GM21825 (cell line): ENCODE data around the gene MARS1.
"Not testable (repeated sequence)": the region's sequence is repeated elsewhere in the genome, so short reads cannot be mapped to it uniquely, and the experiment has no call there.

ENCODE experiments used
- ATAC-seq: cut with Tn5 transposase; IDR thresholded peaks from one replicate; pipeline ENCODE4 v1.9.1; 2021; ENCODE audit warnings: mild to moderate bottlenecking, moderate library complexity; ENCODE audit not compliant: unreplicated experiment

The MARS1 gene

DNA sequence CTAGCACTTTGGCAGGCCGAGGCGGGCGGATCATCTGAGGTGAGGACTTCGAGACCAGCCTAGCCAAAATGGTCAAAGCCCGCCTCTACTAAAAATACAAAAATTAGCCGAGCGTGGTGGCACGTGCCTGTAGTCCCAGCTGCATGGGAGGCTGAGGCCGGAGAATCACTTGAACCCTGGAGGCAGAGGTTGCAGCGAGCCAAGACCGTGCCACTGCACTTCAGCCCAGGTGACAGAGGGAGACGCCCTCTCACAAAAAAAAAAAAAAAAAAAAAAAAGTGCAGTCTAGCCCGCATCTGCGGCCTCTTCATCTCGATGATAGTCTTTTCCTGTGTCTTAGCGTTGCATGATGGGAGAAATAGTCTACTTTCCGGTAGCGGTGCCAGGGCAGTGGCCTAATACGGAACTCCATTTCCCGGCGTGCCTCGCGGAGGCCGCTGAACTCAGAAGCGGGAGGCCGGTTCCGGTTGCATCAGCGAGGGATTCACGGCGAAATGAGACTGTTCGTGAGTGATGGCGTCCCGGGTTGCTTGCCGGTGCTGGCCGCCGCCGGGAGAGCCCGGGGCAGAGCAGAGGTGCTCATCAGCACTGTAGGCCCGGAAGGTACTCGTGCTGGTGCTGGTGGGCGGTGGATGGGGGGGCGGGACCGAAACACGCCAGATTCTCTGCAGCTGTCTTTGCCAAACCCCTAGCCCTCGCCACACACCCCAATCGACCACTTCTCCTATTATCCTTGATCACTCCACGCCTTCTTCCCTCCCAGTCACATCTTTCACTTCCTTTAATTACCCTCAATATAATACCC, at the start of gene MARS1:
Gene MARS1 (plus strand): TSS at position 472 of the 805 bp plus-strand sequence. CDS start 23 bp downstream, at position 495.
- peak; percentile 96 for ATAC-seq

DNA sequence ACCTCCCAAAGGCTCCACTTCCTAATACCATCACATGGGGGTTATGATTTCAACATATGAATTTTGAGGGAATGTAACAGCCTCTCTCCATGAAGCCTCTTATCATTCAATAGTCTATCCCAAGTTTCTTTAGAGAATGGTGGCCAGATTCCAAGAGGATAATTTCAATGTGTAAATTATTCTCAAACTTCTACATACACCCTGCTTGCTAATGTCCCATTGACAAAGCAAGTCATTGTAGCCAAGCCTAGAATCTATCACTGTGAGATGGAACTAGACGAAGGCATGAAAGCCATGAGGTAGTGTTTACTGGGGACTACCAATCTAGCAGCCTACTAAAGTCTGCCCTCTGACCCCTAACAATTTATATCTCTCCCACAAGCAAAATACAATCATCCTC, 49.5 kb upstream of the MARS1 start:
- ATAC-seq = no peak

GRCh38 chr12:57439762-57440266, 48.1 kb upstream of the MARS1 start:
- no peak for ATAC-seq

DNA sequence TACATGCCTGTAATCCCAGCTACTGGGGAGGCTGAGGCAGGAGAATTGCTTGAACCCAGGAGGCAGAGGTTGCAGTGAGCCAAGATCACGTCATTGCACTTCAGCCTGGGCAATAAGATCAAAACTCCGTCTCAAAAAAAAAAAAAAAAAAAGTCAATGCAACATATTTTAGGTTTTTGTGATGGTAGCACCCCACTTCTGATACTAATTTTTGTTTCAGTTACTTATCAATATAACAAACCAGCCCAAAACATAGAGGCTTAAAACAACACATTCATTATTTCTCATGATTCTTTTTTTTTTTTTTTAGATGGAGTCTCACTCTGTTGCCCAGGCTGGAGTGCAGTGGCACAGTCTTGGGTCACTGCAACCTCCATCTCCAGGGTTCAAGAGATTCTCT, 46.5 kb upstream of the MARS1 start:
- not testable (repeated sequence) for ATAC-seq

GRCh38 chr12:57441846-57442427, 45.9 kb upstream of the MARS1 start:
- ATAC-seq = no peak

GRCh38 chr12:57444337-57444736, 43.5 kb upstream of the MARS1 start:
- ATAC-seq = not testable (repeated sequence)

GRCh38 chr12:57444744-57445143, 43.1 kb upstream of the MARS1 start:
- ATAC-seq = no peak

- ATAC-seq = no peak
Measured at GRCh38 chr12:57446292-57446960, 41.4 kb upstream of the MARS1 start.

- ATAC-seq = no peak
Measured at GRCh38 chr12:57448669-57449068, 39.2 kb upstream of the MARS1 start.

DNA sequence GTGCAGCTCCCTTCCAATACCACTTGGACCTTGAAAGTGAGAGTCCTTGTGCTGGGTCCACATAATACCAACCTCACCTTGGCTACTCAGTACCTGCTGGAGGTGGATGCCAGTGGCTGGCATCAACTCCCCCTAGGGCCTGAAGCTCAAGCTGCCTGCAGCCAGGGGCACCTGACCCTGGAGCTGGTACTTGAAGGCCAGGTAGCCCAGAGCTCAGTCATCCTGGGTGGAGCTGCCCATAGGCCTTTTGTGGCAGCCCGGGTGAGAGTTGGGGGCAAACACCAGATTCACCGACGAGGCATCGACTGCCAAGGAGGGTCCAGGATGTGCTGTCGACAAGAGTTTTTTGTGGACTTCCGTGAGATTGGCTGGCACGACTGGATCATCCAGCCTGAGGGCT, 38.5 kb upstream of the MARS1 start:
- ATAC-seq = no peak

DNA sequence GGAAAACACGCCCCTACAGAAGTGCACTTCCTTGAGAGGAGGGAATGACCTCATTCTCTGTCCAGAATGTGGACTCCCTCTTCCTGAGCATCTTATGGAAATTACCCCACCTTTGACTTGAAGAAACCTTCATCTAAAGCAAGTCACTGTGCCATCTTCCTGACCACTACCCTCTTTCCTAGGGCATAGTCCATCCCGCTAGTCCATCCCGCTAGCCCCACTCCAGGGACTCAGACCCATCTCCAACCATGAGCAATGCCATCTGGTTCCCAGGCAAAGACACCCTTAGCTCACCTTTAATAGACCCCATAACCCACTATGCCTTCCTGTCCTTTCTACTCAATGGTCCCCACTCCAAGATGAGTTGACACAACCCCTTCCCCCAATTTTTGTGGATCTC, 37.8 kb upstream of the MARS1 start:
- ATAC-seq = no peak

DNA sequence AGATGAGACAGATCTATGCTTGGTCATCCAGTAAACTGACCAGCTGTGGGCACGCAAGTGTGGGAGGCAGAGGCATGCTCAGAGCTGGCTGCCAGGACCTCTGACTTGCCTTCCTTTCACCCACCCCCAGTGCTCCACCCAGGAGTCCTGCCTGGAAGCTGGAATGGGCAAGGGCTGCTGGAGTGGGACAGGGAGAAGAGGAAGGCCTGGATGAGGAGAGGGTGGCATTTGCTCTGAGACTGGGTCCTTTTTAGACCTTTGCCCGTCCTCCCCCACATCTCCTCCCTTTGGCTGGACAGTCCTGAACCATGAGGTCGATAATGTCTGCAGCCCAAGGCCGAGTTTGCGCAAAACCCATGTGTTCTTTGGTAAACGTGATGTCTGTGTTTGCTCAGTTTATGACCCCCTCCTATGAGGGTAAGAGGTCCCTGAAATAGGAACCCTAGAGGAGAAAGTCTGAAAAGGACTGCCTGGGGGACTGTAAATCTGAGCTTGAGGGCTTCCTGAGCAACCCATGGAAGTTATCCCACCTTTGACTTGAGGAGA, 36.6 kb upstream of the MARS1 start:
- ATAC-seq = no peak

GRCh38 chr12:57452181-57452936, 35.5 kb upstream of the MARS1 start:
- ATAC-seq = no peak

DNA sequence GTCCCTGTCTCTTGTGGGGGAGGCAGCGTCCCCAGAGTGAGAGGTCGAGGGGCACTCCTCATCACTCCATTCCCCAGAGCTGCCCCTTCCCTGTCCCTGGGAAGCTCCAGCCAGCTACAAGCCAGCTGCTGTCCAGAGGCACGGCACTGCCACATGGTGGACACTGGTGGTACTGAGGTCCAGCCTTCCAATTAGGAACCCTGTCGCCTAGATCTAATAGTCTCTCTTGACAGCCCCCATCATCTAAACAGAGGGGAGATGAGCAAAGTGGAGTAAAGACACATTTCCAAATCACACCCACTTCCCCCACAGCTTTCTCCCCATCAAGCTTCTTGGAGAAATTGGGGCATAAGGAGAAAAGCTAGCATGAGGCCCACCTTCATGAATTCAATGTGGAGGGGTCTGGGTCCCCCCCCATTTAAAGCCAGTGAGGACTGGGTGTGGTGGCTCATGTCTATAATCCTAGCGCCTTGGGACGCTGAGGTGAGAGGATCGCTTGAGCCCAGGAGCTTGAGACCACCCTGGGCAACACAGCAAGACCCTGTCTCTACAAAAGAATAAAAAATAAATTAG, 34.8 kb upstream of the MARS1 start:
- peak; percentile 42 for ATAC-seq

DNA sequence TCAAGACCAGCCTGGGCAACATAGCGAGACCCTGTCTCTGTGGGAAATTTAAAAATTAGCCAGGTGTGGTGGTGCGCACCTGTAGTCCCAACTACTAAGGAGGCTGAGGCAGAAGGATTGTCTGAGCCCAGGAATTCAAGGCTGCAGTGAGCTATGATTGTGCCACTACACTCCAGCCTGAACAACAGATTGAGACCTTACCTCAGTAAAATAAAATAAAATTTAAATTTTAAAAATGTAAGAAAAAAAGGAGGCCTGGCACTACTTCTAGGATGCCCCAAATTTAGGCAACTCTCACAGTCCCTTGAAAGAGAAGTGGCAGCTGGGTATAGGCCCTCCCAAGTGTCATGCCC, 33.7 kb upstream of the MARS1 start:
- ATAC-seq = no peak

- no peak for ATAC-seq
Measured at GRCh38 chr12:57454566-57455373, 33.1 kb upstream of the MARS1 start, which contains the start of gene INHBE. Gene INHBE (plus strand): TSS chr12:57455307. CDS start chr12:57455537, 230 bp downstream.

DNA sequence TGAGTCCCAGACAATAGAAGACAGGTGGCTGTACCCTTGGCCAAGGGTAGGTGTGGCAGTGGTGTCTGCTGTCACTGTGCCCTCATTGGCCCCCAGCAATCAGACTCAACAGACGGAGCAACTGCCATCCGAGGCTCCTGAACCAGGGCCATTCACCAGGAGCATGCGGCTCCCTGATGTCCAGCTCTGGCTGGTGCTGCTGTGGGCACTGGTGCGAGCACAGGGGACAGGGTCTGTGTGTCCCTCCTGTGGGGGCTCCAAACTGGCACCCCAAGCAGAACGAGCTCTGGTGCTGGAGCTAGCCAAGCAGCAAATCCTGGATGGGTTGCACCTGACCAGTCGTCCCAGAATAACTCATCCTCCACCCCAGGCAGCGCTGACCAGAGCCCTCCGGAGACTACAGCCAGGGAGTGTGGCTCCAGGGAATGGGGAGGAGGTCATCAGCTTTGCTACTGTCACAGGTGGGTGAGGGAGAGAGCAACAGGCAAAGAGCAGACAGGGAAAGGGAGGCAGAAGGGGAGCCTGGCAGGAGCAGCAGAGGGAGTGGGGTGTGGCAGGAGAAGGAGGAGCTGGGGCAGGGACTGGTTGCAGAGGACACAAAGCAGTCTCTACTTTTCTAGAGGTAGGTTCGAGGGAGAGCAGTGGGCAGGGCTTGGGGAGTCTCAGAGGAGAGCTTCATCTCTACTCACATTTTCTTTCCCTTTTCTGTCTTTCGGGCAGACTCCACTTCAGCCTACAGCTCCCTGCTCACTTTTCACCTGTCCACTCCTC, 32.3 kb upstream of the MARS1 start:
- ATAC-seq = no peak

DNA sequence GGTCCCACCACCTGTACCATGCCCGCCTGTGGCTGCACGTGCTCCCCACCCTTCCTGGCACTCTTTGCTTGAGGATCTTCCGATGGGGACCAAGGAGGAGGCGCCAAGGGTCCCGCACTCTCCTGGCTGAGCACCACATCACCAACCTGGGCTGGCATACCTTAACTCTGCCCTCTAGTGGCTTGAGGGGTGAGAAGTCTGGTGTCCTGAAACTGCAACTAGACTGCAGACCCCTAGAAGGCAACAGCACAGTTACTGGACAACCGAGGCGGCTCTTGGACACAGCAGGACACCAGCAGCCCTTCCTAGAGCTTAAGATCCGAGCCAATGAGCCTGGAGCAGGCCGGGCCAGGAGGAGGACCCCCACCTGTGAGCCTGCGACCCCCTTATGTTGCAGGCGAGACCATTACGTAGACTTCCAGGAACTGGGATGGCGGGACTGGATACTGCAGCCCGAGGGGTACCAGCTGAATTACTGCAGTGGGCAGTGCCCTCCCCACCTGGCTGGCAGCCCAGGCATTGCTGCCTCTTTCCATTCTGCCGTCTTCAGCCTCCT, 31.6 kb upstream of the MARS1 start:
- no peak for ATAC-seq
